ENCODE measurements around the gene KLC1.

The KLC1 gene

DNA sequence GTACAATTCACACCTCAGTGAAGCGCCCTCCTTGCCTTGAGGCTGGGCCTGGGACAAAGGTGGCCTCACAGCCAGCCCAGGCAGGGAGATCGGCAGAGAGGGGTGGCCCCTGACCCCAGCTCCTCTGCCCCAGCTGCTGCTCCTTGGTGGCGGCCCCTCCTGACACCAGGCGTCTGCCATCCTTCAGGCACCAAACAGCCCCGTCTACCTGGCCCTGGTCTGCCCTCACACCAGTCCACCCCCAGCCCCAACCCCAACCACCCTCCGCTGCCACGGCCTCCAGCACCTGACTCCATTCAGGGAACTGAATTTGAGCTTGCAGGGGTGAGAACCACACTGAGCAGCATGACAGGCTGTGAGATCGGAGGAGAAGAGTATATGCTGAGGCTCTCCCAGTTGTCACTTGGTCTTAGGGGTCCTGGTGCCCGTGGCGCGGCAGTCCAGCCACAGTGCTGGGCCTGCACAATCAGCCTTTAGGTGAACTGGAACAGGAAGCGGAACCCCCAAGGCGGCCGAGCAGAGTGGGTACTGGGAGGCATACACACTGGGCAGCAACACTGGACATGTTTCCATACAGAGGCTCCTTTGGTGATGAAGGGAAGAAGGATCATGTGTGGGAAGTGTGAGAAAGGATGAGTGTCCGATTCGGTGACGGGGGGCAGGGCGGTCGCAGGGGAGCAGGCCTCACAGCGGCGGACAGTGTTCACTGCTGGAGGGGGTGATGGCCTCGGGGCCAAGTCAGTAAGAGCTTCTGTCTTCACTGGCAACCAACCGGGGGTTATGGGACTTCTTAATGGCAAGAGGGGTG lies 105.3 kb downstream of the KLC1 start:
- no peaks in the 10 kb centered on the region for H3K27me3 Mint-ChIP-seq (ENCODE audit: low read depth)
- peak overlapping the region in 1 of 3 experiments; percentile 32 for H3K27ac Mint-ChIP-seq
- TF ChIP-seq, protein P1, sequence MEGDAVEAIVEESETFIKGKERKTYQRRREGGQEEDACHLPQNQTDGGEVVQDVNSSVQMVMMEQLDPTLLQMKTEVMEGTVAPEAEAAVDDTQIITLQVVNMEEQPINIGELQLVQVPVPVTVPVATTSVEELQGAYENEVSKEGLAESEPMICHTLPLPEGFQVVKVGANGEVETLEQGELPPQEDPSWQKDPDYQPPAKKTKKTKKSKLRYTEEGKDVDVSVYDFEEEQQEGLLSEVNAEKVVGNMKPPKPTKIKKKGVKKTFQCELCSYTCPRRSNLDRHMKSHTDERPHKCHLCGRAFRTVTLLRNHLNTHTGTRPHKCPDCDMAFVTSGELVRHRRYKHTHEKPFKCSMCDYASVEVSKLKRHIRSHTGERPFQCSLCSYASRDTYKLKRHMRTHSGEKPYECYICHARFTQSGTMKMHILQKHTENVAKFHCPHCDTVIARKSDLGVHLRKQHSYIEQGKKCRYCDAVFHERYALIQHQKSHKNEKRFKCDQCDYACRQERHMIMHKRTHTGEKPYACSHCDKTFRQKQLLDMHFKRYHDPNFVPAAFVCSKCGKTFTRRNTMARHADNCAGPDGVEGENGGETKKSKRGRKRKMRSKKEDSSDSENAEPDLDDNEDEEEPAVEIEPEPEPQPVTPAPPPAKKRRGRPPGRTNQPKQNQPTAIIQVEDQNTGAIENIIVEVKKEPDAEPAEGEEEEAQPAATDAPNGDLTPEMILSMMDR (IDR thresholded peaks at IDR 0.05; ENCODE audit: unreplicated experiment in 3 of 3) = no peak
- no peaks in the 10 kb centered on the region for H3K9me3 Mint-ChIP-seq
- peaks cover 38% of the 10 kb centered on the region for H3K36me3 Mint-ChIP-seq (ENCODE audit: low read depth)
- H3K4me3 Mint-ChIP-seq = no peak overlapping the region
- H3K4me1 Mint-ChIP-seq = no peaks in the 10 kb centered on the region

DNA sequence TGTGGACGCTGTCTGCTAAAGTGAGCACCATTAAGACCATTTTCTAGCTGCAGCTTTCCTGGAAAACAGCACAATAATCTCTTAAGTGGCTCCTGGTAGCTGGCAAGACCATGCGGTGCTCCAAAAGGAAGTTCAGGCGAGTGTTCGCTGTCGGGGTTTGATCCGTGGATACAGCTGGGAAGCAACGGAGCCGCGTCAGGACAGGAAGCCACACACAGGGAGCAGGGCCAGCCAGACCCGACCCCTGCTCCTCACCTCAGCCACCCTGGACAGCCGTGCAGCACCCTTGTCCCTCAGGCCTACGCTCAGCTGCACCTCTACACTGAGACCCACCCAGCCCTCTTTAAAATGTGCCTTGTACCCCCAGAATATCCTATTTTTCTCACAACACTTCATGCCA lies 106.0 kb downstream of the KLC1 start:
- TF ChIP-seq, protein P1 (IDR thresholded peaks at IDR 0.05; ENCODE audit: unreplicated experiment in 3 of 3) = no peak
- Mint-ChIP-seq H3K27me3 (ENCODE audit: low read depth) (no peaks in the 10 kb centered on the region), H3K27ac (peak overlapping the region in 1 of 3 experiments; percentile 32), H3K9me3 (no peaks in the 10 kb centered on the region), H3K4me1 (no peaks in the 10 kb centered on the region), H3K4me3 (no peak overlapping the region), H3K36me3 (ENCODE audit: low read depth) (peaks cover 32% of the 10 kb centered on the region)

DNA sequence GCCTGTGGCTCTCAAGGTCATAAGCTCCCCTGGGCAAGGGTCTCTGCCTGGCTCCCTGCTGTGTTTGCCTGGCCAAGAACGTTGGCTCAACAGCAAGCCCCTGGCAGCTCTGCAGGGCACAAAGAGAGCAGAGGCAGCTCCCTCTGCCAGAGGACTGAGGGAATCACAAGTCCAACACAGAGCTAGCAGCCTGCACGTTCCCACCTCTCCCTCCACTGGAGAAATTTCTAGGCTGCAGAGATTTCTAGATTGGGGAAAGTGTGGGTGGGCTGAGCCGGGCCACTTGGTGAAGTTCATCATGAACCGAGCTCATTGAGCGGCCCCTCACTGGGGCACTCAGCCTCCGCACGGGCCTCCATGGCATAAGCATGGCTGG lies 106.4 kb downstream of the KLC1 start:
- Mint-ChIP-seq H3K27me3 (ENCODE audit: low read depth) (no peaks in the 10 kb centered on the region), H3K4me3 (no peak overlapping the region), H3K36me3 (ENCODE audit: low read depth) (peaks cover 34% of the 10 kb centered on the region), H3K9me3 (no peaks in the 10 kb centered on the region), H3K4me1 (no peaks in the 10 kb centered on the region), H3K27ac (peak overlapping the region in 1 of 3 experiments; percentile 32)
- TF ChIP-seq, protein P1 (IDR thresholded peaks at IDR 0.05; ENCODE audit: unreplicated experiment in 3 of 3) = no peak

DNA sequence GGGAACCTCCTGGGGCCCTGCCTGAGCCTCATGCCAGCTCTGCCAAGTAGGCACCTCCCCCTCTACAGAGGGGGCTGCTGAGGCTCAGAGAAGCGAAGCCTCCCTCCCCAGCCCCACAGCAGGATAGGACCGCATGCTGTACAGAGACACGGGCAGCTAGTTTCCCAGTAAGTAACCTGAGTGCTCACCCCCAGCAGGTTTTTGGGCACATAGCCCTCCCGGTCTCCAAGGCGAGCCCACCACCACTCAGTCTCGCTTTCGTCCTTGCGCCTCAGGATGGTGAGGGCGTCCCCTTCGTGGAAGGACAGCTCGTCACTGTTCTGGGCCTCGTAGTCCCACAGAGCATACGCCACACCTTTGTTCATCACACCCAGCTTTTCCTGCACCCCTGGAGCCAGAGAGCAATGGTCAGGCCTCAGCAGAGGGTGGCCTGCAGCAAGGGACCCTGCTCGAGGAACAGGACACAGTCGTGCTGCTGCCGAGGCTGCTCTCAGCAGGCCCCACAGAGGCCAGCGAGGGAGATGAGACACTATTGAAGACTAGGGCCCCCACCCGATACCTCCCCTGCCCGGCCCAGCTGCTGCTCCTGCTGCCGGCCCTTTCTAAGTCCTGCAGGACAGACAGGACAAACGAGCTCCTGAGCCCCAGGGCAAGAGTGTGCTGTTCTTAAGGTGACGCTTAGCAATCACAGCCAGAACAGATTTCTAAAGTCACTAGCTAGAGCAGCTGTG lies 107.0 kb downstream of the KLC1 start:
- Mint-ChIP-seq H3K27ac (peak overlapping the region in 1 of 3 experiments; percentile 17), H3K4me1 (no peaks in the 10 kb centered on the region), H3K4me3 (no peak overlapping the region), H3K27me3 (ENCODE audit: low read depth) (no peaks in the 10 kb centered on the region), H3K36me3 (ENCODE audit: low read depth) (peaks cover 40% of the 10 kb centered on the region), H3K9me3 (no peaks in the 10 kb centered on the region)
- TF ChIP-seq, protein P1 (IDR thresholded peaks at IDR 0.05; ENCODE audit: unreplicated experiment in 3 of 3) = no peak

DNA sequence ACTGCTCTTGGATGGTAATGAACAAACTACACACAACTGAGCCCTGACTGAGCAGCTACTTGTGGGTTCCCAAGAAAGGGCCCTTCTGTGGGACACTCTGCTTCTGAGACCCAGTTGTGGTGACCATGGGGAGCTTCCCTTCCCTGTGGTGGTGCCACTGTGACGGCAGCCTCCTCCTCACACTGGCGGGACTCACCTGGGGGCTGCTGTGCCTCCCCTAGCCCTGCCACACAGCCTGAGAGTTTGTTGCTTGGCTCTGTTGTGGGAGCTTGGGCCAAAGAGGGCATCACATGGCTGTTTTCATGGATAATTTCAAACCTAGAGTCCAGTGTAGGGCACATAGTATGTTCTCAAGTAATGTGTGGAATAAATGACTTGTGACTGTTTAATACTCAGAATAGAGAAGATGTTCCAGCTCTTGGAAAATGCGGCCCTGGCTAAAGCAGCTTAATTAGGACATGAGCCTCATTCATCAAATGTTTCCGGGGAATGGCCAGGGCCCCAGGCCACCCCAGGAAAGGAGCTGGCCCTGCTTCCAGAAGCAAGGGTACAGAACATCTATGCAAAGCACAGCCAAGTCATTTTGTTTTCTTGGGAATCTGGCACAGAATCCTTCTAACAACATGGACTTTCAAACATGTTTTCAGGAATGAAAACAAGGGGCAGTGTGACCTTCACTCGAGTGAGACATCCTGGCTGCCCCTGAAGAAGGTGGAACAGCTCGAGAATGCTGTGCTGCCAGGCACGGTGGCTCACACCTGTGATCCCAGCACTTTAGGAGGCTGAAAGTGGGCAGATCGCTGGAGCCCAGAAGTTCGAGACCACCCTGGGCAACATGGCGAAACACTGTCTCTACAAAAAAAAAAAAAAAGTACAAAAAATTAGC lies 107.8 kb downstream of the KLC1 start:
- H3K4me1 Mint-ChIP-seq = no peaks in the 10 kb centered on the region
- H3K27me3 Mint-ChIP-seq (ENCODE audit: low read depth) = no peaks in the 10 kb centered on the region
- H3K9me3 Mint-ChIP-seq = no peaks in the 10 kb centered on the region
- H3K36me3 Mint-ChIP-seq (ENCODE audit: low read depth) = peaks cover 45% of the 10 kb centered on the region
- TF ChIP-seq, protein P1 (IDR thresholded peaks at IDR 0.05; ENCODE audit: unreplicated experiment in 3 of 3) = no peak
- no peak overlapping the region for H3K27ac Mint-ChIP-seq
- no peak overlapping the region for H3K4me3 Mint-ChIP-seq

Measured in nephron (organoid).